Activated CD4-positive, alpha-beta memory T cell treated with anti-CD3 and anti-CD28 coated beads for 36 hours (primary cell): ENCODE data around the gene EEFSEC. TPM values are rescaled to one million over a fixed set of nuclear protein-coding genes. Genes with fewer than 3 reads are reported as not detected.

ENCODE experiments used
- CTCF ChIA-PET: fragments of 350-600 bp; sonication (Branson Sonifier 250); formaldehyde crosslinking; loops from one replicate; lab custom pipeline; 2021; ENCODE audit warnings: antibody characterized with exemption, inconsistent platforms; lab: Charles Lee
- POLR2A ChIA-PET: fragments of 350-600 bp; sonication (Branson Sonifier 250); formaldehyde crosslinking; loops from one replicate; lab custom pipeline; 2021; ENCODE audit warnings: antibody characterized with exemption; lab: Charles Lee
- DNase-seq: peaks from one replicate; pipeline ENCODE4 v3.0.0-alpha.2; 2020
- H3K27ac Mint-ChIP-seq: one replicate; pipeline ENCODE4 v1.8.0; 2021; ENCODE audit warnings: mixed read lengths
- H3K27me3 Mint-ChIP-seq: one replicate; pipeline ENCODE4 v1.8.0; 2021; ENCODE audit warnings: mixed read lengths
- H3K36me3 Mint-ChIP-seq: one replicate; pipeline ENCODE4 v1.8.0; 2021; ENCODE audit warnings: mixed read lengths
- H3K4me1 Mint-ChIP-seq: one replicate; pipeline ENCODE4 v1.8.0; 2021; ENCODE audit warnings: low read depth, mixed read lengths
- H3K4me3 Mint-ChIP-seq: one replicate; pipeline ENCODE4 v1.8.0; 2021; ENCODE audit warnings: mild to moderate bottlenecking, mixed read lengths
- H3K9me3 Mint-ChIP-seq: one replicate; pipeline ENCODE4 v1.8.0; 2021; ENCODE audit warnings: mixed read lengths
- intact Hi-C: fragments of 100-400 bp; cut with micrococcal nuclease; formaldehyde crosslinking; loops from one replicate; pipeline ENCODE4 v1.15.1; 2023
- total RNA-seq, 2 experiments: library from RNA; stranded (reverse); gene quantifications; one replicate each; pipeline ENCODE4 v1.2.3, GENCODE V29; 2021

EEFSEC gene
- total RNA-seq, 2 experiments from 2014 or later = 16.1 to 17.2 TPM

GRCh38 chr3:128278761-128279600 lies 125.7 kb downstream of the EEFSEC start:
- Mint-ChIP-seq H3K4me3 (no peak overlapping the region), H3K27ac (no peak overlapping the region), H3K27me3 (no peaks in the 10 kb centered on the region), H3K36me3 (peaks cover 2% of the 10 kb centered on the region), H3K4me1 (no peaks in the 10 kb centered on the region), H3K9me3 (no peaks in the 10 kb centered on the region)
- DNase-seq = no peak
- intact Hi-C loops = no loop called here
- ChIA-PET CTCF (no interaction called here), POLR2A (no interaction called here)

DNA sequence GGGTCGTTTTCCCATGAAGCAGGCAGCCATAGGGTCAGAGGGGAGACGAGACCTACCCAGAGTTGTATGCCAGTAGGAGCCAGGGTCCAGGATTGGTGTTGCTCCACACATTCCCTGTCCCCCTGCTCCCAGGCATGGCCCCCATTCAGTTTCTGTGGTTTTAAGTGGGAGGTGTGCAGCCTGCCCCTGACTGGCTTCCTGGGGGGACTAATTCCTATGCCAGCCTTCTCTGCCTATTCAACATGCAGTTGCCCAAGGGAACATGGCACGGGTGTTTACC lies 126.3 kb downstream of the EEFSEC start:
- intact Hi-C loops = no loop called here
- Mint-ChIP-seq H3K27me3 (no peaks in the 10 kb centered on the region), H3K4me1 (no peaks in the 10 kb centered on the region), H3K36me3 (peaks cover 2% of the 10 kb centered on the region), H3K9me3 (no peaks in the 10 kb centered on the region), H3K4me3 (no peak overlapping the region), H3K27ac (no peak overlapping the region)
- ChIA-PET CTCF (no interaction called here), POLR2A (no interaction called here)
- no peak for DNase-seq

- H3K27me3 Mint-ChIP-seq = no peaks in the 10 kb centered on the region
- ChIA-PET CTCF (no interaction called here), POLR2A (no interaction called here)
- intact Hi-C loops = no loop called here
- no peaks in the 10 kb centered on the region for H3K9me3 Mint-ChIP-seq
- no peak overlapping the region for H3K27ac Mint-ChIP-seq
- no peaks in the 10 kb centered on the region for H3K4me1 Mint-ChIP-seq
- DNase-seq = no peak
- no peak overlapping the region for H3K4me3 Mint-ChIP-seq
- peaks cover 2% of the 10 kb centered on the region for H3K36me3 Mint-ChIP-seq
Measured at GRCh38 chr3:128280481-128281052, 127.3 kb downstream of the EEFSEC start.

DNA sequence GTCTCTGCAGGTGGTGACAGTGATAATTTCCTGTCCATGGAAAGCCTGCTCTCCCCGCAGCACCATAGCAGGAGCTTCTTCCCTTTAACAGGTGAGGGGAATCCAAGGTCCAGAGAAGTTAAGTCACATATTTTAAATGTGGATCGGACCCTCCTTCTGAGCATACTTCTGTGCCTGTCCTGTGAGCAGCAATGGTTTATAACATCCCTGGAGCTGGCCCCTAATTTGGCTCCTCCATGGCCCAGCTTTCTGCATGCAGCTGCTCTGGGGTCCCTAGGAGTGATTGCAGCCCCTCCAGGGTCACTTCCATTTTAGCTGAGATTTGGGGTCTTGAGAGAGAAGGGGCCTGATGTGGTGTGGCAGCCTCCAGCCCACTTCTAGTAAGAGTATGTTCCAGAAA lies 127.8 kb downstream of the EEFSEC start:
- Mint-ChIP-seq H3K36me3 (peaks cover 2% of the 10 kb centered on the region), H3K9me3 (no peaks in the 10 kb centered on the region), H3K4me1 (no peaks in the 10 kb centered on the region), H3K4me3 (no peak overlapping the region), H3K27ac (no peak overlapping the region), H3K27me3 (no peaks in the 10 kb centered on the region)
- no peak for DNase-seq
- CTCF ChIA-PET = no interaction called here
- intact Hi-C loops = no loop called here
- POLR2A ChIA-PET = no interaction called here

- CTCF ChIA-PET = no interaction called here
- Mint-ChIP-seq H3K9me3 (no peaks in the 10 kb centered on the region), H3K27ac (no peak overlapping the region), H3K4me3 (no peak overlapping the region), H3K4me1 (no peaks in the 10 kb centered on the region), H3K36me3 (peaks cover 2% of the 10 kb centered on the region), H3K27me3 (no peaks in the 10 kb centered on the region)
- intact Hi-C loops = no loop called here
- DNase-seq = no peak
- POLR2A ChIA-PET = no interaction called here
Measured at GRCh38 chr3:128281461-128282367, 128.4 kb downstream of the EEFSEC start.

GRCh38 chr3:128282380-128283196 lies 129.3 kb downstream of the EEFSEC start:
- ChIA-PET POLR2A (no interaction called here), CTCF (interaction anchor here (0.8 kb wide), 1 partner anchor 56 kb away, joined by 3 read pairs; no protein-coding TSS in a partner anchor)
- Mint-ChIP-seq H3K9me3 (no peaks in the 10 kb centered on the region), H3K27me3 (no peaks in the 10 kb centered on the region), H3K4me3 (no peak overlapping the region), H3K4me1 (no peaks in the 10 kb centered on the region), H3K27ac (no peak overlapping the region), H3K36me3 (peaks cover 2% of the 10 kb centered on the region)
- no peak for DNase-seq
- intact Hi-C loops = no loop called here

GRCh38 chr3:128283421-128283820 lies 130.1 kb downstream of the EEFSEC start:
- intact Hi-C loops = no loop called here

DNA sequence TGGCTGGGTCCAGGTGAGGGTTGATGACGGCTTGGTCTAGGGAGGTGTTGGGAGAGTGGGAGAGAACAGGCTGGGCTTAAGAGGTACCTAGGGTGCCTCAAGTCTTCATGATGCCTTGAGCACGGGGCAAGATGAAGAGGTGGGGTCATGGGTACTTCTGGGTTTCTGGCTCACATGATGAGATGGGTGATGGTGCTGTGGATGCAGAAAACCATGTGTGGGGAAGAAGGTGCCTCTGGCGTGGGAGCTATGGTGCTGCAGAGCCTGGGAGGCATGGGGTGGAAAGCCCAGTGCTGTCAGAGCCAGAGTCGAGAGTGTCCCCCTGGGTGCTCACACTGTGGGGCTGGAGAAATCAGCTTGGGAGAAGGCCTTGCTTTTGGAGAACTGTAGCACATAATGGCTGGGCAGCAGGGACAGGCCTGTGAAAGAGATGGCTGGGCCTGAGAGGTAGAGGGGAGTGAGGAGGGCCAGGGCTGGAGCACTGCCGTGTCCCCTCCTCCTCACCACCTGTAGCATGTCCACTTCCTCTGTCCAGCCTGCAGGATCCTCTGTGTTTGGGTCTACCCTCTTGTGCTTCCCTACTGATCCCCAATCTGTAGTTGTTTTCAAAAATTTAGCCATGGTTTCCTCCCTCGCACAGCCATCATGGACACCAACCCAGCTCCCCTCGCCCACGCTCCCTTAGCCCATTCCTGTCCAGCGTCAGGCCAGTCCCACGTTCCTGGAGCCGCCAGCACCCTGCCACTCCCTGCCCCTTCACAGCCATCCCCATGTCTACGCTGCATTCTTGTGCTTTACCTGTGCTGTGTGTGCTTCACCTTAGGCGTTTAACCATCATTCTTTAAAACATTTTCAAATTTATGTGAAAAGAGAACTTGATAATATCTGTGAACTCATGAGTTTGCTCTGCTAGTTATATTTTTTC lies 132.0 kb downstream of the EEFSEC start:
- H3K4me3 Mint-ChIP-seq = no peak overlapping the region
- no peak overlapping the region for H3K27ac Mint-ChIP-seq
- POLR2A ChIA-PET = no interaction called here
- DNase-seq = no peak
- no peaks in the 10 kb centered on the region for H3K27me3 Mint-ChIP-seq
- CTCF ChIA-PET = no interaction called here
- peaks cover 4% of the 10 kb centered on the region for H3K9me3 Mint-ChIP-seq
- H3K36me3 Mint-ChIP-seq = peaks cover 15% of the 10 kb centered on the region
- H3K4me1 Mint-ChIP-seq = no peaks in the 10 kb centered on the region
- intact Hi-C loops = no loop called here

More at GRCh38 chr3:128283421-128283820, 130.1 kb downstream of the EEFSEC start:
- CTCF ChIA-PET = interaction anchor here (0.8 kb wide), 1 partner anchor 57 kb away, joined by 3 read pairs; no protein-coding TSS in a partner anchor
- Mint-ChIP-seq H3K9me3 (no peaks in the 10 kb centered on the region), H3K4me3 (no peak overlapping the region), H3K27me3 (no peaks in the 10 kb centered on the region), H3K27ac (no peak overlapping the region), H3K36me3 (peaks cover 6% of the 10 kb centered on the region), H3K4me1 (no peaks in the 10 kb centered on the region)
- DNase-seq = no peak
- POLR2A ChIA-PET = no interaction called here

GRCh38 chr3:128285967-128286321 lies 132.7 kb downstream of the EEFSEC start:
- ChIA-PET CTCF (interaction anchor here (1.1 kb wide), 1 partner anchor 287 kb away, joined by 3 read pairs; no protein-coding TSS in a partner anchor), POLR2A (no interaction called here)

DNA sequence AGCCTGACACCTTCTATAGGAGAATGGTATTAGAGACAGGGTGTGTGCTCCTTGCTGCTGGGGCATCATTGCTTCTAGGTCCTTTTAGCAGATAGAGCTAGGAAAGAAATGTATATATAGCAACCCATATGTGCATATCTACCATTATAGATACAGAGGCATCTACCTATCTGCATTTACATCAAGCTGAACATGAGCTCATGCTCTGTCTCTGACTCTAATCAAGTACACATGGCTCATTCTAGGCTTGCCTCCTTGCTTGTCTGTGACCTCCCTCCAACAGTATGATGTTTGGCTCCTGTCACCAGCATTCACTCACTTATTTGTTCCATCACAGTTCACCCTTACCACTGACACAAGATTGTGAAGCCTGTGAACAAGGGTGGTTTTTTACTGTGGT lies 133.4 kb downstream of the EEFSEC start:
- H3K36me3 Mint-ChIP-seq = peaks cover 19% of the 10 kb centered on the region
- peaks cover 4% of the 10 kb centered on the region for H3K4me1 Mint-ChIP-seq
- POLR2A ChIA-PET = no interaction called here
- no peaks in the 10 kb centered on the region for H3K27me3 Mint-ChIP-seq
- intact Hi-C loops = no loop called here
- peaks cover 6% of the 10 kb centered on the region for H3K9me3 Mint-ChIP-seq
- no peak overlapping the region for H3K27ac Mint-ChIP-seq
- H3K4me3 Mint-ChIP-seq = no peak overlapping the region
- CTCF ChIA-PET = interaction anchor here (1.1 kb wide), 1 partner anchor 287 kb away, joined by 3 read pairs; no protein-coding TSS in a partner anchor
- no peak for DNase-seq

More at GRCh38 chr3:128285967-128286321, 132.7 kb downstream of the EEFSEC start:
- no peak overlapping the region for H3K4me3 Mint-ChIP-seq
- intact Hi-C loops = no loop called here
- no peaks in the 10 kb centered on the region for H3K27me3 Mint-ChIP-seq
- no peak overlapping the region for H3K27ac Mint-ChIP-seq
- DNase-seq = no peak
- peaks cover 6% of the 10 kb centered on the region for H3K9me3 Mint-ChIP-seq
- H3K36me3 Mint-ChIP-seq = peaks cover 18% of the 10 kb centered on the region
- no peaks in the 10 kb centered on the region for H3K4me1 Mint-ChIP-seq

- Mint-ChIP-seq H3K27ac (no peak overlapping the region), H3K9me3 (peaks cover 6% of the 10 kb centered on the region), H3K27me3 (no peaks in the 10 kb centered on the region), H3K36me3 (peaks cover 19% of the 10 kb centered on the region), H3K4me1 (peaks cover 4% of the 10 kb centered on the region), H3K4me3 (no peak overlapping the region)
- DNase-seq = no peak
- intact Hi-C loops = no loop called here
- ChIA-PET POLR2A (no interaction called here), CTCF (interaction anchor here (1.1 kb wide), 1 partner anchor 286 kb away, joined by 3 read pairs; no protein-coding TSS in a partner anchor)
Measured at GRCh38 chr3:128287216-128287615, 133.9 kb downstream of the EEFSEC start.
